Erythroblast (primary cell): Measurements from ENCODE around the gene PPP1R8.

ENCODE experiments used
- GATA1 ChIP-seq: IDR thresholded peaks from 2 replicates; pipeline ENCODE4 v1.6.1; 2011; ENCODE audit warnings: low read depth, mild to moderate bottlenecking, control low read depth, low read length, moderate library complexity
- POLR2A ChIP-seq: IDR thresholded peaks from 2 replicates; pipeline ENCODE4 v1.6.1; 2011; ENCODE audit warnings: mild to moderate bottlenecking, low read length

- TF ChIP-seq POLR2A (no peak), GATA1 (no peak)
Measured at GRCh38 chr1:27884006-27884954, 53.7 kb downstream of the PPP1R8 start.
